Hepatocyte (in vitro differentiated cells): ENCODE results near the gene GAS2L1. TPM values are rescaled to one million over a fixed set of nuclear protein-coding genes. Genes with fewer than 3 reads are reported as not detected.

Experiments
- DNase-seq: peaks from one replicate; pipeline ENCODE4 v3.0.0-alpha.2; 2016; ENCODE audit warnings: low spot score
- H2AFZ ChIP-seq: fragments of 200-600 bp; sonication (generic); 2 replicates; pipeline ENCODE4 v1.6.0; 2016; ENCODE audit warnings: antibody characterized with exemption, mild to moderate bottlenecking
- H3K27ac ChIP-seq: fragments of 200-600 bp; sonication (generic); 2 replicates; pipeline ENCODE4 v1.5.1; 2016; ENCODE audit warnings: mild to moderate bottlenecking
- H3K27me3 ChIP-seq: fragments of 200-600 bp; sonication (generic); 2 replicates; pipeline ENCODE4 v1.6.1; 2016
- H3K36me3 ChIP-seq: fragments of 200-600 bp; sonication (generic); replicated peaks from 2 replicates; pipeline ENCODE4 v1.5.1; 2016; ENCODE audit warnings: low read depth; ENCODE audit not compliant: insufficient read depth
- H3K4me1 ChIP-seq: fragments of 200-600 bp; sonication (generic); 2 replicates; pipeline ENCODE4 v1.5.1; 2016; ENCODE audit warnings: mild to moderate bottlenecking, moderate library complexity; ENCODE audit not compliant: insufficient read depth
- H3K4me2 ChIP-seq: fragments of 200-600 bp; sonication (generic); 2 replicates; pipeline ENCODE4 v1.6.0; 2016
- H3K4me3 ChIP-seq: fragments of 200-600 bp; sonication (generic); 2 replicates; pipeline ENCODE4 v1.5.1; 2016; ENCODE audit warnings: mild to moderate bottlenecking
- H3K79me2 ChIP-seq: fragments of 200-600 bp; sonication (generic); 2 replicates; pipeline ENCODE4 v1.6.0; 2017; ENCODE audit warnings: mild to moderate bottlenecking
- H3K9me2 ChIP-seq: fragments of 200-600 bp; sonication (generic); replicated peaks from 2 replicates; pipeline ENCODE4 v1.6.0; 2017; ENCODE audit warnings: mild to moderate bottlenecking; ENCODE audit not compliant: insufficient read depth
- H3K9me3 ChIP-seq: fragments of 200-600 bp; sonication (generic); 2 replicates; pipeline ENCODE4 v1.5.1; 2016; ENCODE audit warnings: low read depth, mild to moderate bottlenecking
- H4K20me1 ChIP-seq: fragments of 200-600 bp; sonication (generic); 2 replicates; pipeline ENCODE4 v1.6.0; 2016; ENCODE audit warnings: mild to moderate bottlenecking; ENCODE audit not compliant: insufficient read depth, poor library complexity, severe bottlenecking
- CTCF ChIP-seq: fragments of 200-600 bp; sonication (generic); IDR thresholded peaks from 2 replicates; pipeline ENCODE4 v1.5.1; 2016; ENCODE audit warnings: antibody characterized with exemption, mild to moderate bottlenecking; ENCODE audit not compliant: poor library complexity
- EZH2 ChIP-seq: fragments of 200-600 bp; sonication (generic); IDR thresholded peaks from 2 replicates; pipeline ENCODE4 v1.6.1; 2016; ENCODE audit warnings: antibody characterized with exemption, mild to moderate bottlenecking, borderline replicate concordance
- EZH2phosphoT487 ChIP-seq: fragments of 200-600 bp; sonication (generic); IDR thresholded peaks from one replicate; pipeline ENCODE4 v1.6.1; 2018; ENCODE audit warnings: antibody characterized with exemption, mild to moderate bottlenecking, low read depth, moderate library complexity; ENCODE audit not compliant: unreplicated experiment, severe bottlenecking
- WGBS: methylation state at CpG from one replicate; pipeline ENCODE4 v1.1.6; 2016; ENCODE audit warnings: low lambda C conversion rate; ENCODE audit errors: missing lambda C conversion rate; 5-methylcytosine and 5-hydroxymethylcytosine counted together
- polyA plus RNA-seq: library from polyadenylated mRNA; unstranded; fragments of >200 nt; fragmentation: Nextera tagmentation; extraction: Ambion mirVana; gene quantifications from 2 replicates; pipeline ENCODE4 v1.2.1, GENCODE V29; 2016
- total RNA-seq: library from RNA; depleted of rRNA; stranded (reverse); fragments of >200 nt; gene quantifications from 2 replicates; pipeline ENCODE4 v1.2.3, GENCODE V29; 2014

Gene GAS2L1
- total and polyA plus RNA-seq, 2 experiments from 2014 or later: 10.4 to 46.0 TPM

- Histone ChIP-seq H3K27ac (no peak overlapping the region), H2AFZ (no peak overlapping the region), H3K4me3 (no peak overlapping the region), H3K9me2 (no peaks in the 10 kb centered on the region), H3K4me2 (no peak overlapping the region), H3K27me3 (no peaks in the 10 kb centered on the region), H3K9me3 (no peaks in the 10 kb centered on the region), H3K79me2 (no peaks in the 10 kb centered on the region), H3K4me1 (no peaks in the 10 kb centered on the region), H4K20me1 (no peaks in the 10 kb centered on the region), H3K36me3 (no peaks in the 10 kb centered on the region)
- 97% methylated on average over 4 of the region's 4 CpGs for WGBS
- TF ChIP-seq CTCF (no peak), EZH2phosphoT487 (no peak), EZH2 (no peak)
- no peak for DNase-seq
Observed at GRCh38 chr22:29346659-29347058, 40.2 kb downstream of the GAS2L1 start.

- H3K36me3 ChIP-seq: no peaks in the 10 kb centered on the region
- no peak for DNase-seq
Observed at GRCh38 chr22:29348041-29348440, 41.6 kb downstream of the GAS2L1 start.

GRCh38 chr22:29348956-29349355 lies 42.5 kb downstream of the GAS2L1 start:
- Histone ChIP-seq H3K4me1 (no peaks in the 10 kb centered on the region), H3K9me3 (no peaks in the 10 kb centered on the region), H3K9me2 (no peaks in the 10 kb centered on the region), H3K79me2 (no peaks in the 10 kb centered on the region), H2AFZ (no peak overlapping the region), H3K27ac (no peak overlapping the region), H3K36me3 (no peaks in the 10 kb centered on the region), H3K4me3 (no peak overlapping the region), H3K4me2 (no peak overlapping the region), H4K20me1 (no peaks in the 10 kb centered on the region), H3K27me3 (no peaks in the 10 kb centered on the region)
- WGBS: 95% methylated on average over 18 of the region's 18 CpGs
- TF ChIP-seq CTCF (no peak), EZH2 (no peak), EZH2phosphoT487 (no peak)
- no peak for DNase-seq

More at GRCh38 chr22:29348041-29348440, 41.6 kb downstream of the GAS2L1 start:
- Histone ChIP-seq H3K4me3 (no peak overlapping the region), H3K4me2 (no peak overlapping the region), H3K27ac (no peak overlapping the region), H3K9me2 (no peaks in the 10 kb centered on the region), H3K79me2 (no peaks in the 10 kb centered on the region), H4K20me1 (no peaks in the 10 kb centered on the region), H2AFZ (no peak overlapping the region), H3K27me3 (no peaks in the 10 kb centered on the region), H3K4me1 (no peaks in the 10 kb centered on the region), H3K9me3 (no peaks in the 10 kb centered on the region)
- 92% methylated on average over 2 of the region's 2 CpGs for WGBS
- TF ChIP-seq CTCF: no peak
- no peak for TF ChIP-seq EZH2phosphoT487
- TF ChIP-seq EZH2: no peak

DNA sequence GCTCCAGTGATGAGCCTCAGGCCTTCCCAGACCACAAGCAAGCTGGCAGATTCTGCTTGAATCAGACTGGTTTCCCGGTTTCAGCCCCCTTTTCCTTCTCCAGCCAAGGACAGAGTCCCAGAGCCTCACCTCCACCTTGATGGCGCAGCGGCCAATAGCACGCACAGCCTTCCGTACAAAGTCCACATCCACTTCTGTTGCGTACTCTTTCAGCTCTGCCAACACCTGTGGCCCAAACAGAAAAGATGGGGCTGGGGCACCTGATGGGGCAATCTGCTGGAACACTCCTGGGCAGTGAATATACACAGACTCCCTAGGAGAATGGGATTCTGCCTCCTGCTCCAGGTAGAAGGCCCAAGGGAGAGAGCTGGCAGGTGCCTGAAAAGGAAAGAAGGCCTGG lies 44.6 kb downstream of the GAS2L1 start:
- H3K9me3 ChIP-seq: no peaks in the 10 kb centered on the region
- no peak for TF ChIP-seq EZH2phosphoT487
- TF ChIP-seq CTCF: no peak
- no peak for TF ChIP-seq EZH2
- no peaks in the 10 kb centered on the region for H3K79me2 ChIP-seq
- 96% methylated on average over 6 of the region's 6 CpGs for WGBS
- no peaks in the 10 kb centered on the region for H4K20me1 ChIP-seq
- no peak overlapping the region for H3K27ac ChIP-seq
- no peaks in the 10 kb centered on the region for H3K4me1 ChIP-seq
- no peaks in the 10 kb centered on the region for H3K9me2 ChIP-seq
- DNase-seq: no peak
- H3K4me3 ChIP-seq: no peak overlapping the region
- no peak overlapping the region for H3K4me2 ChIP-seq
- no peak overlapping the region for H2AFZ ChIP-seq
- H3K36me3 ChIP-seq: no peaks in the 10 kb centered on the region
- H3K27me3 ChIP-seq: no peaks in the 10 kb centered on the region
